ENCODE measurements around the gene PMS1. TPM values are rescaled to one million over a fixed set of nuclear protein-coding genes. Genes with fewer than 3 reads are reported as not detected.

The PMS1 gene
- total RNA-seq, 1 donor from 2014 or later, result 17.4 TPM

- H3K27ac ChIP-seq, result no peak overlapping the region
- H3K36me3 ChIP-seq, result peaks cover 13% of the 10 kb centered on the region
- no peaks in the 10 kb centered on the region for H3K4me1 ChIP-seq
- H3K4me3 ChIP-seq, result no peak overlapping the region
- H3K27me3 ChIP-seq, result no peaks in the 10 kb centered on the region
- intact Hi-C loops (cut with DNase I), result no loop called here
- H3K9me3 ChIP-seq, result no peaks in the 10 kb centered on the region
- no peak for DNase-seq
- TF ChIP-seq, protein P1, sequence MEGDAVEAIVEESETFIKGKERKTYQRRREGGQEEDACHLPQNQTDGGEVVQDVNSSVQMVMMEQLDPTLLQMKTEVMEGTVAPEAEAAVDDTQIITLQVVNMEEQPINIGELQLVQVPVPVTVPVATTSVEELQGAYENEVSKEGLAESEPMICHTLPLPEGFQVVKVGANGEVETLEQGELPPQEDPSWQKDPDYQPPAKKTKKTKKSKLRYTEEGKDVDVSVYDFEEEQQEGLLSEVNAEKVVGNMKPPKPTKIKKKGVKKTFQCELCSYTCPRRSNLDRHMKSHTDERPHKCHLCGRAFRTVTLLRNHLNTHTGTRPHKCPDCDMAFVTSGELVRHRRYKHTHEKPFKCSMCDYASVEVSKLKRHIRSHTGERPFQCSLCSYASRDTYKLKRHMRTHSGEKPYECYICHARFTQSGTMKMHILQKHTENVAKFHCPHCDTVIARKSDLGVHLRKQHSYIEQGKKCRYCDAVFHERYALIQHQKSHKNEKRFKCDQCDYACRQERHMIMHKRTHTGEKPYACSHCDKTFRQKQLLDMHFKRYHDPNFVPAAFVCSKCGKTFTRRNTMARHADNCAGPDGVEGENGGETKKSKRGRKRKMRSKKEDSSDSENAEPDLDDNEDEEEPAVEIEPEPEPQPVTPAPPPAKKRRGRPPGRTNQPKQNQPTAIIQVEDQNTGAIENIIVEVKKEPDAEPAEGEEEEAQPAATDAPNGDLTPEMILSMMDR (IDR thresholded peaks at IDR 0.05), result no peak
- no peak for ATAC-seq
Observed at GRCh38 chr2:189819297-189819704, 35.1 kb downstream of the PMS1 start.

DNA sequence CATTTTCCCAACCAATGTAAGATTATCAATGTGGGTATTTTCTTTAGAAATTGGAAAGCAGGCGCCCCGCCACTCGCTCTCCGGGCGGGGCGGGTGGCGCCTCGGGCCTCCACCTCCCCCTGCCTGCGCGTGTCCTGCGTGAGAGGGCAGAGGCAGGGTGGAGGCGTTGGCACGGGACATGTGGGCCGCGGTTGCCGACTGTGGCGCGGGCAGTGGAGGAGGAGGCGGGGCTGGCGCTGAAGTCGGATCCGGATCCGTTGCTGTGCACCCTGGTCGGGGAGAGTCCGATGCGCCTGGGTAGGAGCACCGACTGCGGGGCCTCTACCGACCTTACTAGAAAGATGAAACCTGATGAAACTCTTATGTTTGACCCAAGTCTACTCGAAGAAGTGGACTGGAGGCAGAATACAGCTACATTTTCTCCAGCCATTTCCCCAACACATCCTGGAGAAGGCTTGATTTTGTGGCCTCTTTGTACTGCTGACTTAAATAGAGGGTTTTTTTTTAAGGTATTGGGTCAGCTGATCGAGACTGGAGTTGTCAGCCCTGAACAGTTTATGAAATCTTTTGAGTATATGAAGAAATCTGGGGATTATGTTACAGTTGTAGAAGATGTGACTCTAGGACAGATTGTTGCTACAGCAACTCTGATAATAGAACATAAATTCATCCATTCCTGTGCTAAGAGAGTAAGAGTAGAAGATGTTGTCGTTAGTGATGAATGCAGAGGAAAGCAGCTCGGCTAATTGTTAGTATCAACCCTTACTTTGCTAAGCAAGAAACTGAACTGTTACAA is 37.9 kb downstream of the PMS1 start:
- TF ChIP-seq, protein P1 (IDR thresholded peaks at IDR 0.05), result no peak
- intact Hi-C loops (cut with DNase I), result no loop called here
- Histone ChIP-seq H3K27me3 (no peaks in the 10 kb centered on the region), H3K36me3 (peaks cover 13% of the 10 kb centered on the region), H3K27ac (no peak overlapping the region), H3K4me1 (no peaks in the 10 kb centered on the region), H3K4me3 (no peak overlapping the region), H3K9me3 (no peaks in the 10 kb centered on the region)
- peak; percentile 29 for ATAC-seq
- DNase-seq, result peak; percentile 62

GRCh38 chr2:189824694-189825396 is 40.6 kb downstream of the PMS1 start:
- TF ChIP-seq, protein P1 (IDR thresholded peaks at IDR 0.05), result no peak

DNA sequence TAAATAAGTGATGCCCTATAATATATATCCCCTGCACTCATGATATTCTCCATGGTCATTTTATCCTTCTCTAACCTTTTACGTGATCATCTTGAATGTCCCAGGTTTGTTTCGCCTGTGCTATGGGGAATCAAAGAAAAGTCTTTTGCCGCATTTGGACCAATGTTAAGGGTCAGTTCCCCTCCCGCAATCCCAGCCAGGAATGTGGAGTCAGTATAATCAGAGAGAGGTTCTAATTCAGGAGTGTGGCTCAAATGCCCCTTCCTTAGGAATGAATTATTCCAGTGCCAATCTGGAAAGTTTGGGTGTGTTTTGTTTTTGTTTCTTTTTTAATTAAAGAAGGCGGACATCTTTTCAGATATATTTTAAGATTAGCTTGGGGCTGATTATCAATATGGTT is 41.8 kb downstream of the PMS1 start:
- intact Hi-C loops (cut with DNase I), result no loop called here
- Histone ChIP-seq H3K9me3 (no peaks in the 10 kb centered on the region), H3K4me1 (no peaks in the 10 kb centered on the region), H3K4me3 (no peak overlapping the region), H3K36me3 (no peaks in the 10 kb centered on the region), H3K27me3 (no peaks in the 10 kb centered on the region), H3K27ac (no peak overlapping the region)
- TF ChIP-seq, protein P1 (IDR thresholded peaks at IDR 0.05), result no peak
- DNase-seq (no peak), ATAC-seq (no peak)

More at GRCh38 chr2:189824694-189825396, 40.6 kb downstream of the PMS1 start:
- intact Hi-C loops (cut with DNase I), result no loop called here
- Histone ChIP-seq H3K27me3 (no peaks in the 10 kb centered on the region), H3K36me3 (no peaks in the 10 kb centered on the region), H3K9me3 (no peaks in the 10 kb centered on the region), H3K4me1 (no peaks in the 10 kb centered on the region), H3K27ac (no peak overlapping the region), H3K4me3 (no peak overlapping the region)
- ATAC-seq (no peak), DNase-seq (no peak)

DNA sequence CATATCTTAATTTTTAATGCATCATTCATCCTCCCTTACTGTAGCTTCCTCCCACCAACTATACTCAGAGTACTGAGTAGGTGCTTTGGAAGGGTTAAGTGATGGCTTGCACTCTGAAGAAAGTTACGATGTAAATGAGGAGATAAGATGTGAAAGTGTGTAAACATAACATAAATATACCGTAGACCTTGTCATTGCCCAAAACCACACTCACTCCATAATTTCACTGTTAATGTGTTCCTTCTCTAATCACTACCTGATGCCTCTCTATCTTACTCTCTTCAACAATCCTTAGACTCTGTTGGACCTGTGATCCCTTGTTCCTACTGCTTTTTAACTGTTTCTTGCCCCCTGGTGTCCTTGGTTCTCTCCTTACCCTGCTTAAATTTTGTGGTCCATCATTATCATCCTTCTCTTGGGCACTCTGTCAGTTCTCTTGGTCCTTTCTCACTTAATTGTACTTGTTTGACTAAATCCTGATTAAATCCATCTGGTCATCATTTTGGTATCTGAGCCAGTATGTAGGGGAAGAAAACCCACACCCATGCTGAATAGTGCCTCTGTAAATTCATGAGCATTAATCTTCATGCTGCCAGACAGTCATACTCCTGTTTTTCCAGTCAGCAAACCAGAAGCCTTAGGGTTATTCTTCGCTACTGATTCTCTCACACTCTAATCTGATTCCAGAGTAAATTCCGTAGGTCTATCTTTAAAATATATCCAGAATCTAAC is 45.0 kb downstream of the PMS1 start:
- no peak for ATAC-seq

More for the DNA sequence above, 45.0 kb downstream of the PMS1 start:
- no peak overlapping the region for H3K4me3 ChIP-seq
- TF ChIP-seq, protein P1 (IDR thresholded peaks at IDR 0.05), result no peak
- no peaks in the 10 kb centered on the region for H3K36me3 ChIP-seq
- no peak for DNase-seq
- H3K27ac ChIP-seq, result no peak overlapping the region
- no peaks in the 10 kb centered on the region for H3K27me3 ChIP-seq
- no peaks in the 10 kb centered on the region for H3K4me1 ChIP-seq
- no peaks in the 10 kb centered on the region for H3K9me3 ChIP-seq
- intact Hi-C loops (cut with DNase I), result no loop called here
